Measurements from ENCODE around the gene ALKBH1.
"Not testable (repeated sequence)": the region's sequence is repeated elsewhere in the genome, so short reads cannot be mapped to it uniquely, and the experiment has no call there.

Gene ALKBH1

GRCh38 chr14:77648520-77649200 is 59.2 kb downstream of the ALKBH1 start:
- Histone ChIP-seq H3K27ac (ENCODE audit: low read depth, low read length) (no peak overlapping the region), H3K9me3 (ENCODE audit: control insufficient read depth in 1 of 2, low read length in 2 of 2) (no peaks in the 10 kb centered on the region), H3K4me3 (ENCODE audit: low read depth in 1 of 2, low read length in 2 of 2) (no peak overlapping the region), H3K4me1 (ENCODE audit: control insufficient read depth in 1 of 2, insufficient read depth in 2 of 2, low read length in 2 of 2) (peaks cover 10 to 14% of the 10 kb centered on the region in 2 donors), H3K36me3 (ENCODE audit: control insufficient read depth in 1 of 2, insufficient read depth in 2 of 2, low read length in 2 of 2) (no peaks in the 10 kb centered on the region), H3K9ac (ENCODE audit: low read depth in 1 of 2, low read length in 2 of 2) (no peak overlapping the region), H3K27me3 (ENCODE audit: control insufficient read depth in 1 of 2, insufficient read depth in 2 of 2, low read length in 2 of 2) (no peaks in the 10 kb centered on the region)

GRCh38 chr14:77647853-77648252 is 60.0 kb downstream of the ALKBH1 start:
- no peaks in the 10 kb centered on the region for H3K36me3 ChIP-seq (ENCODE audit: control insufficient read depth in 1 of 2, insufficient read depth in 2 of 2, low read length in 2 of 2)
- no peak overlapping the region for H3K27ac ChIP-seq (ENCODE audit: low read depth, low read length)
- H3K4me3 ChIP-seq (ENCODE audit: low read depth in 1 of 2, low read length in 2 of 2): no peak overlapping the region
- H3K27me3 ChIP-seq (ENCODE audit: control insufficient read depth in 1 of 2, insufficient read depth in 2 of 2, low read length in 2 of 2): no peaks in the 10 kb centered on the region
- H3K9me3 ChIP-seq (ENCODE audit: control insufficient read depth in 1 of 2, low read length in 2 of 2): no peaks in the 10 kb centered on the region
- H3K9ac ChIP-seq (ENCODE audit: low read depth in 1 of 2, low read length in 2 of 2): no peak overlapping the region
- H3K4me1 ChIP-seq (ENCODE audit: control insufficient read depth in 1 of 2, insufficient read depth in 2 of 2, low read length in 2 of 2): peaks cover 10 to 13% of the 10 kb centered on the region in 2 donors

GRCh38 chr14:77646907-77647306 is 60.9 kb downstream of the ALKBH1 start:
- Histone ChIP-seq H3K4me1 (ENCODE audit: control insufficient read depth in 1 of 2, insufficient read depth in 2 of 2, low read length in 2 of 2) (peaks cover 10 to 19% of the 10 kb centered on the region in 2 donors), H3K27me3 (ENCODE audit: control insufficient read depth in 1 of 2, insufficient read depth in 2 of 2, low read length in 2 of 2) (no peaks in the 10 kb centered on the region), H3K27ac (ENCODE audit: low read depth, low read length) (no peak overlapping the region)

GRCh38 chr14:77645520-77646230 is 62.1 kb downstream of the ALKBH1 start:
- H3K9ac ChIP-seq (ENCODE audit: low read depth in 1 of 2, low read length in 2 of 2): no peak overlapping the region
- peaks cover 10 to 28% of the 10 kb centered on the region in 2 donors for H3K4me1 ChIP-seq (ENCODE audit: control insufficient read depth in 1 of 2, insufficient read depth in 2 of 2, low read length in 2 of 2)
- no peaks in the 10 kb centered on the region for H3K36me3 ChIP-seq (ENCODE audit: control insufficient read depth in 1 of 2, insufficient read depth in 2 of 2, low read length in 2 of 2)
- H3K27ac ChIP-seq (ENCODE audit: low read depth, low read length): no peak overlapping the region
- no peaks in the 10 kb centered on the region for H3K9me3 ChIP-seq (ENCODE audit: control insufficient read depth in 1 of 2, low read length in 2 of 2)
- no peak overlapping the region for H3K4me3 ChIP-seq (ENCODE audit: low read depth in 1 of 2, low read length in 2 of 2)
- no peaks in the 10 kb centered on the region for H3K27me3 ChIP-seq (ENCODE audit: control insufficient read depth in 1 of 2, insufficient read depth in 2 of 2, low read length in 2 of 2)

More at GRCh38 chr14:77646907-77647306, 60.9 kb downstream of the ALKBH1 start:
- H3K4me3 ChIP-seq (ENCODE audit: low read depth in 1 of 2, low read length in 2 of 2): no peak overlapping the region
- no peak overlapping the region for H3K9ac ChIP-seq (ENCODE audit: low read depth in 1 of 2, low read length in 2 of 2)
- no peaks in the 10 kb centered on the region for H3K36me3 ChIP-seq (ENCODE audit: control insufficient read depth in 1 of 2, insufficient read depth in 2 of 2, low read length in 2 of 2)
- H3K9me3 ChIP-seq (ENCODE audit: control insufficient read depth in 1 of 2, low read length in 2 of 2): no peaks in the 10 kb centered on the region

- H3K36me3 ChIP-seq (ENCODE audit: control insufficient read depth in 1 of 2, insufficient read depth in 2 of 2, low read length in 2 of 2): no peaks in the 10 kb centered on the region
- H3K4me1 ChIP-seq (ENCODE audit: control insufficient read depth in 1 of 2, insufficient read depth in 2 of 2, low read length in 2 of 2): peaks cover 12 to 29% of the 10 kb centered on the region in 2 donors
- peak overlapping the region; percentile 46 to 74 for H3K9ac ChIP-seq (ENCODE audit: low read depth in 1 of 2, low read length in 2 of 2)
- H3K27me3 ChIP-seq (ENCODE audit: control insufficient read depth in 1 of 2, insufficient read depth in 2 of 2, low read length in 2 of 2): no peaks in the 10 kb centered on the region
- no peaks in the 10 kb centered on the region for H3K9me3 ChIP-seq (ENCODE audit: control insufficient read depth in 1 of 2, low read length in 2 of 2)
- no peak overlapping the region for H3K27ac ChIP-seq (ENCODE audit: low read depth, low read length)
- H3K4me3 ChIP-seq (ENCODE audit: low read depth in 1 of 2, low read length in 2 of 2): peak overlapping the region; percentile 68 to 87
Observed at GRCh38 chr14:77642407-77642806, 65.4 kb downstream of the ALKBH1 start.

- Histone ChIP-seq H3K27ac (ENCODE audit: low read depth, low read length) (no peak overlapping the region), H3K9ac (ENCODE audit: low read depth in 1 of 2, low read length in 2 of 2) (peak overlapping the region; percentile 46 to 74), H3K27me3 (ENCODE audit: control insufficient read depth in 1 of 2, insufficient read depth in 2 of 2, low read length in 2 of 2) (no peaks in the 10 kb centered on the region), H3K36me3 (ENCODE audit: control insufficient read depth in 1 of 2, insufficient read depth in 2 of 2, low read length in 2 of 2) (no peaks in the 10 kb centered on the region), H3K4me1 (ENCODE audit: control insufficient read depth in 1 of 2, insufficient read depth in 2 of 2, low read length in 2 of 2) (peaks cover 12 to 23% of the 10 kb centered on the region in 2 donors), H3K4me3 (ENCODE audit: low read depth in 1 of 2, low read length in 2 of 2) (peak overlapping the region; percentile 68 to 87), H3K9me3 (ENCODE audit: control insufficient read depth in 1 of 2, low read length in 2 of 2) (no peaks in the 10 kb centered on the region)
Observed at GRCh38 chr14:77641534-77642341, 66.1 kb downstream of the ALKBH1 start.

GRCh38 chr14:77640756-77641533 is 66.9 kb downstream of the ALKBH1 start:
- no peaks in the 10 kb centered on the region for H3K27me3 ChIP-seq (ENCODE audit: control insufficient read depth in 1 of 2, insufficient read depth in 2 of 2, low read length in 2 of 2)
- H3K9ac ChIP-seq (ENCODE audit: low read depth in 1 of 2, low read length in 2 of 2): peak overlapping the region in 1 of 2 donors; percentile 74
- H3K9me3 ChIP-seq (ENCODE audit: control insufficient read depth in 1 of 2, low read length in 2 of 2): no peaks in the 10 kb centered on the region
- peak overlapping the region; percentile 68 to 87 for H3K4me3 ChIP-seq (ENCODE audit: low read depth in 1 of 2, low read length in 2 of 2)
- peaks cover 11 to 22% of the 10 kb centered on the region in 2 donors for H3K4me1 ChIP-seq (ENCODE audit: control insufficient read depth in 1 of 2, insufficient read depth in 2 of 2, low read length in 2 of 2)
- H3K36me3 ChIP-seq (ENCODE audit: control insufficient read depth in 1 of 2, insufficient read depth in 2 of 2, low read length in 2 of 2): no peaks in the 10 kb centered on the region
- no peak overlapping the region for H3K27ac ChIP-seq (ENCODE audit: low read depth, low read length)

GRCh38 chr14:77638771-77639171 is 69.1 kb downstream of the ALKBH1 start:
- H3K36me3 ChIP-seq (ENCODE audit: control insufficient read depth in 1 of 2, insufficient read depth in 2 of 2, low read length in 2 of 2): no peaks in the 10 kb centered on the region
- peaks cover 6 to 22% of the 10 kb centered on the region in 2 donors for H3K4me1 ChIP-seq (ENCODE audit: control insufficient read depth in 1 of 2, insufficient read depth in 2 of 2, low read length in 2 of 2)
- no peak overlapping the region for H3K9ac ChIP-seq (ENCODE audit: low read depth in 1 of 2, low read length in 2 of 2)
- H3K4me3 ChIP-seq (ENCODE audit: low read depth in 1 of 2, low read length in 2 of 2): no peak overlapping the region
- no peaks in the 10 kb centered on the region for H3K9me3 ChIP-seq (ENCODE audit: control insufficient read depth in 1 of 2, low read length in 2 of 2)
- H3K27me3 ChIP-seq (ENCODE audit: control insufficient read depth in 1 of 2, insufficient read depth in 2 of 2, low read length in 2 of 2): no peaks in the 10 kb centered on the region
- no peak overlapping the region for H3K27ac ChIP-seq (ENCODE audit: low read depth, low read length)

- not testable (repeated sequence) for H3K4me1 ChIP-seq (ENCODE audit: control insufficient read depth in 1 of 2, insufficient read depth in 2 of 2, low read length in 2 of 2); H3K27me3 ChIP-seq (ENCODE audit: control insufficient read depth in 1 of 2, insufficient read depth in 2 of 2, low read length in 2 of 2); H3K9me3 ChIP-seq (ENCODE audit: control insufficient read depth in 1 of 2, low read length in 2 of 2); H3K36me3 ChIP-seq (ENCODE audit: control insufficient read depth in 1 of 2, insufficient read depth in 2 of 2, low read length in 2 of 2); H3K4me3 ChIP-seq (ENCODE audit: low read depth in 1 of 2, low read length in 2 of 2); H3K27ac ChIP-seq (ENCODE audit: low read depth, low read length); H3K9ac ChIP-seq (ENCODE audit: low read depth in 1 of 2, low read length in 2 of 2)
Observed at GRCh38 chr14:77635869-77636268, 72.0 kb downstream of the ALKBH1 start.
